Loucy (cell line): ENCODE data around the gene LAPTM5.

Experiments used
- H2AFZ ChIP-seq: fragments of 200-600 bp; sonication (generic); 2 replicates; pipeline ENCODE4 v1.6.0; 2016; ENCODE audit warnings: antibody characterized with exemption, mild to moderate bottlenecking, low read length, moderate library complexity
- H3F3A ChIP-seq: fragments of 200-600 bp; 2 replicates; pipeline ENCODE4 v1.6.0; 2016; ENCODE audit warnings: antibody characterized with exemption, low read depth, mild to moderate bottlenecking
- H3K27me3 ChIP-seq: fragments of 200-600 bp; sonication (generic); 2 replicates; pipeline ENCODE4 v1.6.1; 2014; ENCODE audit warnings: low read length, mild to moderate bottlenecking; ENCODE audit not compliant: insufficient read depth, poor library complexity, severe bottlenecking
- H3K36me3 ChIP-seq: fragments of 200-600 bp; sonication (generic); 2 replicates; pipeline ENCODE4 v1.6.1; 2016; ENCODE audit warnings: low read length; ENCODE audit not compliant: insufficient read depth
- H3K4me1 ChIP-seq: fragments of 200-600 bp; sonication (generic); 2 replicates; pipeline ENCODE4 v1.5.1; 2014; ENCODE audit warnings: low read length, mild to moderate bottlenecking; ENCODE audit not compliant: insufficient read depth, poor library complexity, severe bottlenecking
- H3K4me2 ChIP-seq: fragments of 200-600 bp; sonication (generic); 2 replicates; pipeline ENCODE4 v1.6.0; 2014; ENCODE audit warnings: antibody characterized with exemption, low read length, low read depth, mild to moderate bottlenecking; ENCODE audit not compliant: poor library complexity, severe bottlenecking
- H3K4me3 ChIP-seq: fragments of 200-600 bp; sonication (generic); 2 replicates; pipeline ENCODE4 v1.5.1; 2014; ENCODE audit warnings: low read length, mild to moderate bottlenecking, mixed read lengths; ENCODE audit not compliant: poor library complexity, severe bottlenecking
- H3K79me2 ChIP-seq: fragments of 200-600 bp; sonication (generic); 2 replicates; pipeline ENCODE4 v1.6.1; 2014; ENCODE audit warnings: low read length; ENCODE audit not compliant: insufficient read depth
- H3K9ac ChIP-seq: fragments of 200-600 bp; sonication (generic); 2 replicates; pipeline ENCODE4 v1.6.0; 2014; ENCODE audit warnings: mild to moderate bottlenecking, low read depth, low read length, moderate library complexity; ENCODE audit not compliant: poor library complexity, severe bottlenecking
- H3K9me2 ChIP-seq: fragments of 200-600 bp; sonication (generic); replicated peaks from 2 replicates; pipeline ENCODE4 v1.6.1; 2016; ENCODE audit warnings: low read depth, low read length, mixed read lengths
- H3K9me3 ChIP-seq: fragments of 200-600 bp; sonication (generic); 2 replicates; pipeline ENCODE4 v1.6.1; 2014; ENCODE audit warnings: mild to moderate bottlenecking, antibody characterized with exemption, low read length, low read depth; ENCODE audit not compliant: insufficient read depth
- H4K20me1 ChIP-seq: fragments of 200-600 bp; sonication (generic); 2 replicates; pipeline ENCODE4 v1.6.0; 2014; ENCODE audit warnings: antibody characterized with exemption, low read length, mild to moderate bottlenecking; ENCODE audit not compliant: insufficient read depth, poor library complexity, severe bottlenecking
- CTCF ChIP-seq: fragments of 200-600 bp; sonication (generic); conservative IDR thresholded peaks from 2 replicates; pipeline ENCODE4 v1.5.1; 2014; ENCODE audit warnings: mild to moderate bottlenecking, antibody characterized with exemption, low read length
- EZH2phosphoT487 ChIP-seq: fragments of 200-600 bp; IDR thresholded peaks from 2 replicates; pipeline ENCODE4 v1.6.1; 2018; ENCODE audit warnings: antibody characterized with exemption, mild to moderate bottlenecking, moderate library complexity, borderline replicate concordance

The LAPTM5 gene

GRCh38 chr1:30735124-30735523 is 22.4 kb downstream of the LAPTM5 start:
- H3K4me2 ChIP-seq, result no peak overlapping the region
- H3K79me2 ChIP-seq, result no peaks in the 10 kb centered on the region
- TF ChIP-seq EZH2phosphoT487, result no peak
- no peak for TF ChIP-seq CTCF
- no peaks in the 10 kb centered on the region for H3K4me1 ChIP-seq
- no peak overlapping the region for H3K4me3 ChIP-seq
- no peaks in the 10 kb centered on the region for H3K9me2 ChIP-seq
- peaks cover 8% of the 10 kb centered on the region for H4K20me1 ChIP-seq
- no peaks in the 10 kb centered on the region for H3K27me3 ChIP-seq
- H3K9me3 ChIP-seq, result no peaks in the 10 kb centered on the region
- H2AFZ ChIP-seq, result no peak overlapping the region
- H3K9ac ChIP-seq, result no peak overlapping the region
- H3F3A ChIP-seq, result peaks cover 6% of the 10 kb centered on the region; the same call in 1 of the 2 replicates
- peaks cover 78% of the 10 kb centered on the region for H3K36me3 ChIP-seq

- Histone ChIP-seq H3K27me3 (no peaks in the 10 kb centered on the region), H4K20me1 (peaks cover 8% of the 10 kb centered on the region), H3K9me2 (no peaks in the 10 kb centered on the region), H3F3A (peaks cover 6% of the 10 kb centered on the region; the same call in 1 of the 2 replicates), H3K36me3 (peaks cover 73% of the 10 kb centered on the region), H2AFZ (no peak overlapping the region), H3K4me1 (no peaks in the 10 kb centered on the region), H3K79me2 (no peaks in the 10 kb centered on the region), H3K4me2 (no peak overlapping the region), H3K9me3 (no peaks in the 10 kb centered on the region), H3K4me3 (no peak overlapping the region), H3K9ac (no peak overlapping the region)
- no peak for TF ChIP-seq CTCF
- TF ChIP-seq EZH2phosphoT487, result no peak
These were observed 23.0 kb downstream of the LAPTM5 start for GRCh38 chr1:30734580-30734979.

DNA sequence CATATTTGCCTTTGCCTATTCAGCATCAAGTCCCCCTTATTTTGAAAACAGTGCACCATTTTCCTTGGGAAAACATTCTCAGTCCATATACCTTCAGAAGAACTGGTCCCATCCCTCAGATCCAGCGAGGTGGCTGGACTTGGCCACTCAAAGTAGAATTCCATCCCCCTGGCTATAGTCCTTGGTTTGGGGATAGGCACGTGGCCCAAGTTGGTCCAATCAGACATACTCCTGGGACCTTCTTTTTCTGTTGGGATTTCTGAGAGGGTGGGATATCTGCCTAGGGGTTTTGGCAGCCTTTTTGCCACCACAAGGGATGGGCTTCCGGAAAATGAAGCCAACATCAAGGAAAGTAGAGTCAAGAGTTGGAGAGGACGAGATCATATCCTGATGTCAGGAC is 23.5 kb downstream of the LAPTM5 start:
- no peak overlapping the region for H3K4me3 ChIP-seq

More for the DNA sequence above, 23.5 kb downstream of the LAPTM5 start:
- H3K9me3 ChIP-seq, result no peaks in the 10 kb centered on the region
- no peak overlapping the region for H3K9ac ChIP-seq
- H3K27me3 ChIP-seq, result no peaks in the 10 kb centered on the region
- TF ChIP-seq EZH2phosphoT487, result no peak
- no peak for TF ChIP-seq CTCF
- peaks cover 68% of the 10 kb centered on the region for H3K36me3 ChIP-seq
- no peaks in the 10 kb centered on the region for H3K79me2 ChIP-seq
- H3K4me2 ChIP-seq, result no peak overlapping the region
- H3K4me1 ChIP-seq, result no peaks in the 10 kb centered on the region
- peaks cover 3% of the 10 kb centered on the region for H4K20me1 ChIP-seq
- H2AFZ ChIP-seq, result no peak overlapping the region
- no peaks in the 10 kb centered on the region for H3K9me2 ChIP-seq
- H3F3A ChIP-seq, result peaks cover 6% of the 10 kb centered on the region; the same call in 1 of the 2 replicates
